Urothelium cell line (cell line): Measurements from ENCODE around the gene ARHGAP15.

Experiments
- DNase-seq: peaks from one replicate; pipeline ENCODE4 v3.0.0; 2011; ENCODE audit warnings: low spot score, mixed read lengths
- FAIRE-seq: peaks from 2 replicates; lab custom pipeline; 2011; peaks lifted over from hg19 to GRCh38; lab: Jason Lieb, UNC

The ARHGAP15 gene

DNA sequence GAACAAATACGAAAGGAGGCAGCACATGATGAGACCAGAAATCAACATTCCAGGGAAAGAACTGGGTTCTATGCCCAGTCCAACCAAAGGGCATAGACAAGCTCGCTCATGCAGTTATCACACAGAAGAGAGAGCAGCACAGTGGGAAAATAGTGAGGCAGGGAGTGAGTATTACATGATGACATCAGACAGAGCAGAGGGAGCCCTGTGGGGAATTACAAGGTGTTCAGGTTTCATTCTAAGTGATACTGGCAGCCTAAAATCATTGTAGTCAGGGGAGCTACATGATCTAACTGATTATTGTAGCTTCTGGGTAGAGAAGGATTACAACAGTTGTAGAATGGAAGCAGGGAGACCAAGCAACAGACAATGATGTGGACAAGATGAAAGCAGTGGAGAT lies 658.5 kb downstream of the ARHGAP15 start:
- DNase-seq: no peak
- no peak for FAIRE-seq

DNA sequence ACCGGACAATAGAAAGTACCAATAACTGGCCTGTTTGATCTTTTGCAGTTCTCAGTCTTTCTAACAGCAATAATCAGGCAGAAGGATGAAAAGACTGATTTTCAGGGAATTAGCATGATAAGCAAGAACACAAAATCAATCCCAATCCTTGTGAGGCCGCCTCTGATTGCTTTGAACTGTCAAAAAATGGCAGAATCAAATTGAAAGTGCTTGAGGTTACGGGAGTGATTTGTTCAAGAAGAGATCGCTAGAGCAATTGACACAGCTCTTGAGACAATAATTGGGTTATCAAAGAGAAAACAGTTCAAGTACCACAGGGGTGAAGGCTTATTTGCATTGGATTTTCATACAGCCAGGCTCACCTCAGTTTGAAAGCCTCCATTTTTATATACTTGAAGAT lies 663.4 kb downstream of the ARHGAP15 start:
- DNase-seq (no peak), FAIRE-seq (no peak)

DNA sequence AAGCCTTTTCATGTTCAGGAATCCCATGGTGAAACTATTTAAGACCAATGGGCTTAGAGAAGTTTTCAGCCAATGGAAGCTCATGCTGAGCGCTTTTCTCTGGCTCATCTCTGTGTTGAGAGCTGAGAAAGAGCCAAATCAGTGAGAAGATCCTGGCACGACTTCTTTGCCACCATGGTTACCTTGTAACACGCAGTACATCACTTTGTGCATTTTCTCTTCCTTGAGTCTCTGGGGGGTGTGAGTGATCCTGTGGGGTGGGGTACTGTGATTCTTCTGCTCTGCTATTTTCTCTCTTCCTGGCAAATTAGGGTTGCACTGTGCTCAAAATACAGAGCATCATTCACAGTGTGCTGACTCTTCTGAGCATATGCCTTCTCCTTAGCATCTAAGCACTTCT lies 664.2 kb downstream of the ARHGAP15 start:
- DNase-seq (no peak), FAIRE-seq (no peak)

DNA sequence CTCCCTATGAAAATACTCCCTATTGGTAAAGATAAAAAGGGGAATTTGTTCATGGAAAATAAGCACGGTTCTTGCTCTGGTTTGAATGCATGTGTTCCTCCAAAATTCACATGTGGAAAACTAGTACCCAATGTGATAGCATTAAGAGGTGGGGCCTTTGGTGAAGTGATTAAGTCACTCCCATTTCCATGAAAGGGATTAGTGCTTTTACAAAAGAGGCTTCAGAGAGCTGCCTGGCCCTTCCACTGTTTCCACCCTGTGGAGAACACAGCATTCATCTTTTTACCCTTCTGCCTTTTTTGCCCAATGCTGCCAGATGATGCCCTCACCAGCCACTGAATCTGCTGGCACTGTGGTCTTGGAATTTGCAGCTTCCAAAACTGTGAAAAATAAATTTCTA lies 666.8 kb downstream of the ARHGAP15 start:
- FAIRE-seq: no peak
- DNase-seq: no peak

DNA sequence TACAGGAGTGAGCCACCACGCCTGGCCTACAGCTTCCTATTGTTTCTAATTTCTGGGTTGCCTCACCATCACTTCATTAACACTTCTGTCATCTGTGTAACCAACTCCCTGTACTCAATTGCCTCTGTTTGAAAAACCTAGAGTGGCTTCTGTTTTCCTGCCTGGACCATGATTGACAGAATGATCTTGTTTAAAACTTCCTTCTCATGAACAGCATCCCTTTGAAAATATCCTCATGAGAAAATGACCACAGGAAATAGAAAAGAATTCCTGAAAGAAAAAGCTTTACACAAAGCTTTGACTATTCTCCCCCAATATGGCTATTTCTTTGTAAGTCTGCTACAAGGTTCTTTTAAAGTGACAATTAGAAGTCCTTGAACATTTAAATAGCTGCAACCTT lies 672.3 kb downstream of the ARHGAP15 start:
- DNase-seq (no peak), FAIRE-seq (no peak)

DNA sequence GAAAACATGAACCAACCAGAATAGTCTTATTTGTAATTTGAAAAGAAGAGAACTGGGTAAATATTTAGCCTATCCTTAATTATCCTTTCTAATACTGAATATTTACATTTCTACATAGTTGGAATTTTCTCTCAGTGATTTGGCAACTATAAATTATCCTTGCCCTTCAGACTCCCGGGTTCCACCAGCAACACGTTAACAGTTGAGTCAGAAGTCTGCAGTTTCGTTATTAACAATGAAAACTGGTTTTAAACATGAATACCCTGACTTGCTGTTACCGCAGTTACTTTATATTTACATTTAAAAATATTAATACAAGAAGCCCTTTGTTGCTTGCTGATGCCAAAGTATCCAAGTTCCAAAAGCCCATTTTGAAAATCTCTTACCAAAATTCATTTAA lies 673.0 kb downstream of the ARHGAP15 start:
- DNase-seq: no peak

DNA sequence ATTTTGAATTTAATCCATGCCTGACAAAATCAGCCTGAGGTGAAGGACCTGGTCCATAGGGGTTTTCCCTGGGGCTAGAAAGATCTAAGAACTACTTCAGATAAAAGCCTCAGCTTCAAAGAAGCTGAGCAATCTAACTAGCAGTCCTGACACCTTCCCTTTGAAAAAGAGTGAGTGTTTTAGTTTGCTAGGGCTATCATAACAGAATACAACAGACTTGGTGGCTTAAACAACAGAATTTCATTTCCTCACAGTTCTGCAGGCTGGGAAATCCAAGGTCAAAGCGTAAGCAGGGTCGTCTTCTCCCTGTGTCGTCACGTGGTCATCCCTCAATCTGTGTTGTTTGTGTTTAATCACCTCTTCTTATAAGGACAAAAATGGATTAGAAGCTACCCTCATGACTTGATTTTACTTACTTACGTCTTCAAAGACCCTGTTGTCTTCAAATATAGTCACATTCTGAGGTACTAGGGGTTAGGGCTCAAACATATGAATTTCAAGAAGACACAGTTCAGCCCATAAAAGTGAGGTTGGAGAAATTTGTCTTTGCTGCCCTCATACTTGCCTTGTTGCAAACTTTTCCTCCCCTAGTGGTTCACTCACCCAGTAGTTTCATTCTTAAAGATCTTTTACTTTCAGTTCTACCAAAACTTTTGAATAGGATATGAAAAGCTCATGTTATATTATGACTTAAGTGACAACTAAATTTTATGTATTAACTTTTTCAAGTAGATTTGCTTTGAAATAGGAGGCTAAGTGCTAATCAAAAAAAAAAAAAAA lies 673.8 kb downstream of the ARHGAP15 start:
- DNase-seq (no peak), FAIRE-seq (no peak)

More for the DNA sequence above, 673.0 kb downstream of the ARHGAP15 start:
- no peak for FAIRE-seq

DNA sequence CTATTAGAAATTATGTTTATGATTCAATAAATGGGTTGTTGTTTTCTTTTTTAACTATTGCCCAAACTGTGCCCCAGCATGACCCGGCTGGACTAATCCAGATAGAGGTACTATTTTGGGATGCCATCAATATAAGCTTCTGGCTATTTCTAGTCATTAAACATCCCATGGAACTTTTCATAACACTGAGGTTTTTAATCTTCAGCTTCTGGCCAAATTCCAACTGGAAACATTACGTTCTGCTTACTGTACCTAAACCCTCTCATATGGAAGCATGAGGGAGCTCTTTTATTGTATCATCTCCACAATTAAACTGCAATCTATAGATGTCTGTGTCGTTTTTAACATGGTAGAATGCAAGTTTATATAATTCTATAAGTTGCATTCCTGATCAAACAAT lies 674.7 kb downstream of the ARHGAP15 start:
- no peak for DNase-seq
- FAIRE-seq: no peak

DNA sequence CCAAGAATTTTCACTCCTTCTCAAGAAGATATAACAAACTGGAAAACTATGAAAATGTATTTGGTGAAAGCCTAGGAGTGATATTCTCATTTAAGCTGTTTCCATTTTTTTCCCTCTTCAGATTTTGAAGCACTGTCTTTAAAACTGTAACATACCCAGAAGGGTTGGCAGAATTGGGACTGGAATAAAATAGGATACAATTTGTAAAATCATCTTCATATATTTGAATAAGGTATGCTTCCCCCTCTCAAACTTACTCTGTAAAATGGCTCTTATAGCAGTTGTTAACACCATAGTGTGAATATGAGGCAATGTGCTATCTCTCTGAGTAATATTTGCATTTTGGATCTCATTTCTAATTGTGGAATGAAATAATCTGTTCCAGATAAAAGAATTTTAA lies 676.4 kb downstream of the ARHGAP15 start:
- no peak for FAIRE-seq
- no peak for DNase-seq

DNA sequence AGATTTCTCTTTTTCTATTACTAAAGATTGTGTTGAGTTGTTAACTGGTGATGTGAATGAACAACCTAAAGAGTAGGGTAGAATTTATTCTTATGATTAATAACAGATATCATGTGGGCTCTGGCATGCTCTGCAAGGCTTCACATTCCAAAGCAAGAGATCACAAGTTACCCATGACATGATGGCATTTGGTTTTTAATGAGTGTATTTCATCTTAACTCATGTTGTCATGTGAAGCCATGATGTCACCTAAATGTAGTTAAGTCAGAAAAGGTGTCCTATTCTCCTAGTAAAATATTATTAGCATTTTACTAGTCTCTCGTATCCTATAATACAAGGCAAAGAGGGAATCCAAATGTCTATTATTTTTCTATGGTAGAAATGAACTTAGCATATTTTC lies 678.0 kb downstream of the ARHGAP15 start:
- no peak for FAIRE-seq

DNA sequence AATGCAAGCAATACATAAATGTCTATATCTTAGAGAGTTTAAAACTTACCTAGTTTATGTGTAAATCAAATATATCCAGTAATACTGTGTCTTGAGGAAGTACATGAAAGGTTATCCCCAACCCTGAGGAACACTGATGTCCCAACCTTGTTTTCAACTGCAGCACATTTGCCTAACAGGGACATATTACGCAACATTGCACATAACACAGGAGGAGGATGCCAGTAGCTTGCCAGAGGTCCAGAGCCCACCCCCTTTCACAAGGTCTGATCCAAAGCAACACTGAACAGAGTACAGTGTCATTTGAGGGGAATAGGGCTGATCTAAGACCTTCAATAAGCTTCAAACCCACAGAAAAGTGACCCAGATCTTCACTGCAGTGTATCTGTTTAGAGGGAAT lies 678.5 kb downstream of the ARHGAP15 start:
- FAIRE-seq: no peak
- no peak for DNase-seq

More for the DNA sequence above, 678.0 kb downstream of the ARHGAP15 start:
- DNase-seq: no peak

DNA sequence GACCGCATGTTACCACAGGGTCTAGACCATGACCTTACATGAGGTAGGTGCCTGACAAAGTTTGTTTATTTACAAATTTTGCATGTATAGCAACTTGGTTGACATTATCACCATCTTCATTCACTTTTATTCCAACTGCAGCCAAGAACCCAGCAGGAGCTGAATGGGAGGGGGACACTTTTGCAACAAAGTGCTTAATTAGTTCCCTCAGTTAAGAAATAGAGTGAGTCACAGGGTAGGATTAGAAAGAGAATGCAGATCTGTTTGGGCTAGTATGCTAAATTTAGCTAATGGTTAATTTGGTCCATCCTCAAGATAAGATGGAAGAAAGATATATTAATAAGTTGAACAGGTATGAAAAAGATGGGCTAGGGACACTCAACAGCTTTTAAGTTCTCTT lies 678.9 kb downstream of the ARHGAP15 start:
- DNase-seq (no peak), FAIRE-seq (no peak)

DNA sequence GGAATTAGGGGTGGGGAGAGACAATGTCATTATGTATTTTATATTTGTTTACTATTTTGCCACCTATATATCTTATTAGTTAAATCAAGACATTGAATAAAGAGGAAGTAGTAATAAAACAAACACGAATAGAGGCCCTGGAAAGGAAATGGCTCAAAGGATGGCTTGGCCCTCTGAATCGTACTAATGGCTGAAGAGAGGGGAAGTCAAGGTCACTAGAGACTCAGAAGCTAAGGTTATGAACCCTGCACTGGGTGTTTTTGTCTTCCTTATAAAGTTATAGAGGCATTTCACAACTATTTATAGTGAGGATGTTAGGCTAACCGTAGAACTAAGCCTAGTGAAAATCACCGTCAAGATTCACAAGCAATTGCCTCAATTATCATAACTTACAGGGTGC lies 685.9 kb downstream of the ARHGAP15 start:
- FAIRE-seq (no peak), DNase-seq (no peak)

DNA sequence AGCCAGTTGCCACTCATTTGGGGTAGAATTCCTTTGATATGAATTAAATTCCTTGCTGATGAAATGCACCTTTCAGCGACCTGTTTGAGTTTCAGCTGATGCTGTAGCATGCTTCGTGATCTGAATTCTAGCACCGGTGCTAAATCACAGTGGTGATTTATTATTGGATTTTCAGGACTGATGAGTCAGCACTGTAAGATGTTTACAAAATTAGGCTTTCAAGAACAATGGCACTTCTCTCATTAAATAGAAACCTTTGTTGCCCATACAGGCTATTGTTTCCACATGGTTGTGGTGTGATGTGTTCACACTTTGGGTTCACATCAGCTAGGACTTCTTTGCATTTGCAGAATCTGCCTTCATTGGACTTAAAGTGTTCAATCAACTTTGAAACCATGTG lies 687.7 kb downstream of the ARHGAP15 start:
- peak; percentile 16 for DNase-seq
- FAIRE-seq: no peak
